ENCODE results near the gene LARGE1.

Gene LARGE1

GRCh38 chr22:33459137-33459536 lies 461.1 kb downstream of the LARGE1 start:
- in situ Hi-C loops (cut with HindIII; ENCODE audit: low sequenced_read_pairs) = no loop called here

GRCh38 chr22:33456511-33456910 lies 463.8 kb downstream of the LARGE1 start:
- in situ Hi-C loops (cut with HindIII; ENCODE audit: low sequenced_read_pairs) = no loop called here

GRCh38 chr22:33455036-33455435 lies 465.2 kb downstream of the LARGE1 start:
- in situ Hi-C loops (cut with HindIII; ENCODE audit: low sequenced_read_pairs) = no loop called here

GRCh38 chr22:33451866-33452469 lies 468.3 kb downstream of the LARGE1 start:
- in situ Hi-C loops (cut with HindIII; ENCODE audit: low sequenced_read_pairs) = no loop called here

GRCh38 chr22:33450756-33451155 lies 469.5 kb downstream of the LARGE1 start:
- in situ Hi-C loops (cut with HindIII; ENCODE audit: low sequenced_read_pairs) = no loop called here

GRCh38 chr22:33447733-33448132 lies 472.5 kb downstream of the LARGE1 start:
- in situ Hi-C loops (cut with HindIII; ENCODE audit: low sequenced_read_pairs) = no loop called here

- in situ Hi-C loops (cut with HindIII; ENCODE audit: low sequenced_read_pairs) = no loop called here
Measured at GRCh38 chr22:33443683-33444082, 476.6 kb downstream of the LARGE1 start.

- in situ Hi-C loops (cut with HindIII; ENCODE audit: low sequenced_read_pairs) = no loop called here
Measured at GRCh38 chr22:33440756-33441155, 479.5 kb downstream of the LARGE1 start.

GRCh38 chr22:33438273-33438672 lies 482.0 kb downstream of the LARGE1 start:
- in situ Hi-C loops (cut with HindIII; ENCODE audit: low sequenced_read_pairs) = no loop called here

GRCh38 chr22:33431300-33431699 lies 489.0 kb downstream of the LARGE1 start:
- in situ Hi-C loops (cut with HindIII; ENCODE audit: low sequenced_read_pairs) = no loop called here

GRCh38 chr22:33429281-33429680 lies 491.0 kb downstream of the LARGE1 start:
- in situ Hi-C loops (cut with HindIII; ENCODE audit: low sequenced_read_pairs) = no loop called here

GRCh38 chr22:33427461-33427860 lies 492.8 kb downstream of the LARGE1 start:
- in situ Hi-C loops (cut with HindIII; ENCODE audit: low sequenced_read_pairs) = no loop called here

- in situ Hi-C loops (cut with HindIII; ENCODE audit: low sequenced_read_pairs) = no loop called here
Measured at GRCh38 chr22:33426451-33426850, 493.8 kb downstream of the LARGE1 start.

- in situ Hi-C loops (cut with HindIII; ENCODE audit: low sequenced_read_pairs) = no loop called here
Measured at GRCh38 chr22:33421859-33422258, 498.4 kb downstream of the LARGE1 start.

GRCh38 chr22:33418484-33418883 lies 501.8 kb downstream of the LARGE1 start:
- in situ Hi-C loops (cut with HindIII; ENCODE audit: low sequenced_read_pairs) = no loop called here

- in situ Hi-C loops (cut with HindIII; ENCODE audit: low sequenced_read_pairs) = no loop called here
Measured at GRCh38 chr22:33415401-33415800, 504.9 kb downstream of the LARGE1 start.

GRCh38 chr22:33409079-33409478 lies 511.2 kb downstream of the LARGE1 start:
- in situ Hi-C loops (cut with HindIII; ENCODE audit: low sequenced_read_pairs) = no loop called here

- in situ Hi-C loops (cut with HindIII; ENCODE audit: low sequenced_read_pairs) = no loop called here
Measured at GRCh38 chr22:33405194-33405593, 515.1 kb downstream of the LARGE1 start.

GRCh38 chr22:33404723-33405122 lies 515.6 kb downstream of the LARGE1 start:
- in situ Hi-C loops (cut with HindIII; ENCODE audit: low sequenced_read_pairs) = no loop called here

GRCh38 chr22:33402325-33402724 lies 518.0 kb downstream of the LARGE1 start:
- in situ Hi-C loops (cut with HindIII; ENCODE audit: low sequenced_read_pairs) = no loop called here

- in situ Hi-C loops (cut with HindIII; ENCODE audit: low sequenced_read_pairs) = no loop called here
Measured at GRCh38 chr22:33401291-33401690, 519.0 kb downstream of the LARGE1 start.

GRCh38 chr22:33400891-33401290 lies 519.4 kb downstream of the LARGE1 start:
- in situ Hi-C loops (cut with HindIII; ENCODE audit: low sequenced_read_pairs) = no loop called here

All from DLD1 (cell line).